ENCODE measurements around the gene LHX3. TPM values are rescaled to one million over a fixed set of nuclear protein-coding genes. Genes with fewer than 3 reads are reported as not detected.

LHX3 gene
- total RNA-seq, 1 experiment from 2014 or later: not detected

DNA sequence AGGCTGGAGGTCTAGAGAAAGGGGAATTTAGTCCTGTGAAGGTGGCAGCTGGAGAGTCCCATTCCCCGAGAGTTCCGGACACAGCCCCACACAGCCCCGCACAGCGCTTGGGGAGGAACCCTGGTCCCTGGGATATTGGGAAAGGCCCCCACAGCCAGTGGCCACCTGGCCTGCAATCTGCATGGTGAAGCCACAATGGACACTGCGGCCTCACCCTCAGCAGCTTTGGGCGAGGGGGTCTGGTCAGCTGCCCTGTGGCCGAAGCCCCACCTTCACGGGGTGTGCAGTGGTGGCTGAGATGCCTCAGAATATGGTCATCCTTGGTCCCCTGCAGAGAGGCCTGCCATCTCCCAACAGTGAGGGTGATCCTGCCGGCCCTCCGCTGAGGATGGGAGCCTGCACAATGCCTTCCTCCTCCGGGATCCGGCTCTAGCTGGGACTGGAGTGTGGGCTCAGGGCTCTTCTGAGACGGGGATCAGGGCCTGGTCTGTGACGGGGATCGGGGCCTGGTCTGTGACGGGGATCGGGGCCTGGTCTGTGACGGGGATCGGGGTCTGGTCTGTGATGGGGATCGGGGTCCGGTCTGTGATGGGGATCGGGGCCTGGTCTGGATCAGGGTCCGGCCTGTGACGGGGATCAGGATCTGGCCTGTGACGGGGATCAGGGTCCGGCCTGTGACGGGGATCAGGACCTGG lies 52.9 kb downstream of the LHX3 start:
- Histone ChIP-seq H3K56ac (ENCODE audit: insufficient read length, low read depth, low read length) (no peak overlapping the region), H2BK120ac (ENCODE audit: low read depth, low read length, poor library complexity, severe bottlenecking) (no peak overlapping the region), H3K9ac (ENCODE audit: extremely low read depth, insufficient read length, low read length) (no peak overlapping the region), H4K91ac (ENCODE audit: insufficient read length, low read depth, low read length) (no peak overlapping the region), H2BK12ac (ENCODE audit: insufficient read length, low read depth, low read length) (no peak overlapping the region), H3K14ac (ENCODE audit: insufficient read depth, low read length) (peak overlapping the region; percentile 16; the same call in 1 of the 2 replicates), H2BK20ac (ENCODE audit: low read depth, low read length, poor library complexity, severe bottlenecking) (no peak overlapping the region), H4K5ac (ENCODE audit: insufficient read length, low read depth, low read length) (no peak overlapping the region), H3K79me1 (ENCODE audit: insufficient read depth, low read depth, low read length, poor library complexity, severe bottlenecking) (no peaks in the 10 kb centered on the region), H3K27ac (ENCODE audit: insufficient read length, low read depth, low read length) (no peak overlapping the region), H3K4me1 (ENCODE audit: insufficient read depth, low read length) (no peaks in the 10 kb centered on the region; the same call in 1 of the 2 replicates), H3K79me2 (ENCODE audit: insufficient read depth, low read length) (no peaks in the 10 kb centered on the region), H3K27me3 (ENCODE audit: insufficient read depth, low read length) (no peaks in the 10 kb centered on the region), H3K18ac (ENCODE audit: insufficient read length, low read depth, low read length) (no peak overlapping the region), H2BK5ac (ENCODE audit: insufficient read length, low read length) (no peak overlapping the region), H2BK15ac (ENCODE audit: low read depth, low read length) (no peak overlapping the region), H3K4me2 (ENCODE audit: insufficient read depth, insufficient read length, low read length) (peak overlapping the region; percentile 30), H4K8ac (replicated peaks; ENCODE audit: insufficient read length, low read depth, low read length) (no peak overlapping the region), H2AFZ (ENCODE audit: low read length) (no peak overlapping the region), H2AK5ac (ENCODE audit: insufficient read length, low read length) (no peak overlapping the region), H3K23me2 (ENCODE audit: insufficient read length, low read depth, low read length, poor library complexity, severe bottlenecking) (no peaks in the 10 kb centered on the region), H3T11ph (ENCODE audit: low read length) (no peak overlapping the region), H3K4ac (ENCODE audit: low read depth, low read length) (no peak overlapping the region), H4K20me1 (ENCODE audit: control insufficient read depth, insufficient read depth, insufficient read length) (no peaks in the 10 kb centered on the region), H3K23ac (ENCODE audit: insufficient read length, low read depth, low read length) (no peak overlapping the region), H3K9me3 (ENCODE audit: control insufficient read depth, low read depth, low read length) (no peaks in the 10 kb centered on the region)
- DNase-seq: no peak
- no peaks in the 10 kb centered on the region; a peak in 1 of 7 replicates for H3K36me3 Mint-ChIP-seq (ENCODE audit: insufficient read depth in 1 of 3, low read depth in 3 of 3)
- peaks cover 16% of the 10 kb centered on the region for H3K27me3 Mint-ChIP-seq (ENCODE audit: low read depth)
- WGBS (ENCODE audit: extremely low coverage, insufficient read length, low lambda C conversion rate): no CpG with 5 or more reads among the region's 27 CpGs
- TF ChIP-seq, protein P1, sequence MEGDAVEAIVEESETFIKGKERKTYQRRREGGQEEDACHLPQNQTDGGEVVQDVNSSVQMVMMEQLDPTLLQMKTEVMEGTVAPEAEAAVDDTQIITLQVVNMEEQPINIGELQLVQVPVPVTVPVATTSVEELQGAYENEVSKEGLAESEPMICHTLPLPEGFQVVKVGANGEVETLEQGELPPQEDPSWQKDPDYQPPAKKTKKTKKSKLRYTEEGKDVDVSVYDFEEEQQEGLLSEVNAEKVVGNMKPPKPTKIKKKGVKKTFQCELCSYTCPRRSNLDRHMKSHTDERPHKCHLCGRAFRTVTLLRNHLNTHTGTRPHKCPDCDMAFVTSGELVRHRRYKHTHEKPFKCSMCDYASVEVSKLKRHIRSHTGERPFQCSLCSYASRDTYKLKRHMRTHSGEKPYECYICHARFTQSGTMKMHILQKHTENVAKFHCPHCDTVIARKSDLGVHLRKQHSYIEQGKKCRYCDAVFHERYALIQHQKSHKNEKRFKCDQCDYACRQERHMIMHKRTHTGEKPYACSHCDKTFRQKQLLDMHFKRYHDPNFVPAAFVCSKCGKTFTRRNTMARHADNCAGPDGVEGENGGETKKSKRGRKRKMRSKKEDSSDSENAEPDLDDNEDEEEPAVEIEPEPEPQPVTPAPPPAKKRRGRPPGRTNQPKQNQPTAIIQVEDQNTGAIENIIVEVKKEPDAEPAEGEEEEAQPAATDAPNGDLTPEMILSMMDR (conservative IDR thresholded peaks at IDR 0.05): no peak
- H3K4me3 Mint-ChIP-seq: peak overlapping the region in 1 of 2 experiments; percentile 63; a peak in 2 of 5 replicates
- peaks cover 0 to 3% of the 10 kb centered on the region in 2 experiments; a peak in 2 of 5 replicates for H3K9me3 Mint-ChIP-seq
- peak overlapping the region in 2 of 3 experiments; percentile 50 to 65; a peak in 3 of 7 replicates for H3K27ac Mint-ChIP-seq
- H3K4me1 Mint-ChIP-seq: peaks cover 7 to 15% of the 10 kb centered on the region in 2 experiments

All from H9 (cell line).